Right cardiac atrium (tissue), 5 donors: Measurements from ENCODE around the gene PMEPA1. TPM values are rescaled to one million over a fixed set of nuclear protein-coding genes. Genes with fewer than 3 reads are reported as not detected.
"Not testable (repeated sequence)": the region's sequence is repeated elsewhere in the genome, so short reads cannot be mapped to it uniquely, and the experiment has no call there.

Experiments
- ATAC-seq, 2 donors: fragments of 200-7000 bp; cut with Tn5 transposase; one replicate each; pipeline versions ENCODE4 v1.8.0 to v1.9.1; 2020; ENCODE audit warnings: moderate library complexity in 2 of 2, mild to moderate bottlenecking in 1 of 2
- DNase-seq, 3 donors: peaks; one replicate each; pipeline ENCODE4 v3.0.0-alpha.2; 2020
- H3K27ac ChIP-seq: one replicate; pipeline ENCODE4 v1.5.1; 2013; ENCODE audit warnings: mild to moderate bottlenecking, low read length, control low read depth, moderate library complexity
- H3K27me3 ChIP-seq: one replicate; pipeline ENCODE4 v1.6.1; 2013; ENCODE audit not compliant: control insufficient read depth, insufficient read depth
- H3K4me1 ChIP-seq: one replicate; pipeline ENCODE4 v1.6.1; 2013; ENCODE audit warnings: low read length; ENCODE audit not compliant: control insufficient read depth, insufficient read depth
- H3K4me3 ChIP-seq: one replicate; pipeline ENCODE4 v1.5.1; 2013; ENCODE audit warnings: low read length, control low read depth
- H3K9me3 ChIP-seq: one replicate; pipeline ENCODE4 v1.6.1; 2013; ENCODE audit warnings: low read length; ENCODE audit not compliant: control insufficient read depth
- WGBS: extraction: QIAGEN DNeasy Blood & Tissue Kit; methylation state at CpG from one replicate; pipeline ENCODE4 v1.1.7; 2013; 5-methylcytosine and 5-hydroxymethylcytosine counted together
- intact Hi-C, 4 donors: fragments of 100-400 bp; cut with DNase I; formaldehyde crosslinking; loops; one replicate each; pipeline versions ENCODE4 v1.11.0 to v1.14.0; 2022 to 2023
- polyA plus RNA-seq: library from polyadenylated mRNA; stranded (reverse); fragments of 200-250 nt; gene quantifications from one replicate; pipeline ENCODE4 v1.2.3, GENCODE V29; 2013
- total RNA-seq, 4 donors: library from RNA; stranded (reverse); fragmentation: NEBNext Ultra II Directional; extraction: Animal tissue kit (Norgen Biotek cat#: 25700); gene quantifications; one replicate each; pipeline ENCODE4 v1.2.1, GENCODE V29; 2021
- donor health status: healthy with polysubstance abuse.
- donor health status: DM: no; HTN: yes; CAD: no.
- donor health status: DM: no; HTN: no; CAD: no.
- donor health status: DM: no; HTN: yes; CAD: no; lungs with severe emphysema.
- donor health status: DM: yes; HTN: yes; CAD: no.

PMEPA1 gene
- total and polyA plus RNA-seq, 5 donors: 17.3 to 82.0 (median 37.5) TPM

DNA sequence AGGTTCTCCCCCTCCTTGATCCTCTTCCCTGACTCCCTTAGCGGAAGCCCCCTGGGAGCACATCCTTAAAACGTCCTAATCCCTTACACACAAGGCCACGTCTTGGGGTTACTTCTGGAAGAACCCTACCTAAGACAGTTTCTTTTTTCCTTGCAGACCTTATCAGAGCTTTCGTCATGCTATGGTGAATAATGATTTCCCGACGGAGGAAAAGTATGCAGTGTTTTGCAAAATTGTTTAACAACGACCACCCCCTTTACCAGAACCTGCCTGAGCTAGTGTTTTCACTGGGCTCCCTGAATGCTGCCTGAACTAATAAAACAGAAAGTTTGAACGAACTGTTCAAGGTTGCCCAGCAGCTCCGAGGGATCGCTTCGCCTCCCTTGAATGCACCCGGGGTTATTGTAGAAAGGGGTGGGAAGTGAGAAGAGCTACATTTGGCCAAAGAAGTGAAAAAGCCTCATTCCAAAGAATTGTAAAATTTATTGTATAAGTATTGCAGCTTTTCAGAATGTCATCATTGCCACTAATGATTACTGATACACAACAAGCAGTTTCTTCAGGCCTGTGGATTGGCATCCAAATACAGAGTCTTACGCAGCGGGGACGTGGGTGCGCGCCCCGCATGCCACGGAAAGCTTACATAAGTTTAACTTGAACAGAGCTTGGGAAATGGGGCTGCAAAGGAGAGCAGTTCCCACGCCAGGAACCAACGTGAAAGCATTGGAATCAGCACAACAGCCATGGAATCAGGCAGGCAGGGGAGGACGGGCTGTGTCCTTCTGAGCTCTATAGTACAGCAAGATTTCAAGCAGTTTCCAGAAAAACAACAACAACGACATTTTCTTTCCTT, 61.7 kb downstream of the PMEPA1 start:
- H3K27me3 ChIP-seq: no peaks in the 10 kb centered on the region
- H3K4me1 ChIP-seq: no peaks in the 10 kb centered on the region
- peaks cover 2% of the 10 kb centered on the region for H3K9me3 ChIP-seq
- DNase-seq: peak in 1 of 3 donors; percentile 26
- H3K27ac ChIP-seq: no peak overlapping the region
- ATAC-seq: no peak
- WGBS: 82% methylated on average over 23 of the region's 23 CpGs
- no peak overlapping the region for H3K4me3 ChIP-seq
- intact Hi-C loops: no loop called here

DNA sequence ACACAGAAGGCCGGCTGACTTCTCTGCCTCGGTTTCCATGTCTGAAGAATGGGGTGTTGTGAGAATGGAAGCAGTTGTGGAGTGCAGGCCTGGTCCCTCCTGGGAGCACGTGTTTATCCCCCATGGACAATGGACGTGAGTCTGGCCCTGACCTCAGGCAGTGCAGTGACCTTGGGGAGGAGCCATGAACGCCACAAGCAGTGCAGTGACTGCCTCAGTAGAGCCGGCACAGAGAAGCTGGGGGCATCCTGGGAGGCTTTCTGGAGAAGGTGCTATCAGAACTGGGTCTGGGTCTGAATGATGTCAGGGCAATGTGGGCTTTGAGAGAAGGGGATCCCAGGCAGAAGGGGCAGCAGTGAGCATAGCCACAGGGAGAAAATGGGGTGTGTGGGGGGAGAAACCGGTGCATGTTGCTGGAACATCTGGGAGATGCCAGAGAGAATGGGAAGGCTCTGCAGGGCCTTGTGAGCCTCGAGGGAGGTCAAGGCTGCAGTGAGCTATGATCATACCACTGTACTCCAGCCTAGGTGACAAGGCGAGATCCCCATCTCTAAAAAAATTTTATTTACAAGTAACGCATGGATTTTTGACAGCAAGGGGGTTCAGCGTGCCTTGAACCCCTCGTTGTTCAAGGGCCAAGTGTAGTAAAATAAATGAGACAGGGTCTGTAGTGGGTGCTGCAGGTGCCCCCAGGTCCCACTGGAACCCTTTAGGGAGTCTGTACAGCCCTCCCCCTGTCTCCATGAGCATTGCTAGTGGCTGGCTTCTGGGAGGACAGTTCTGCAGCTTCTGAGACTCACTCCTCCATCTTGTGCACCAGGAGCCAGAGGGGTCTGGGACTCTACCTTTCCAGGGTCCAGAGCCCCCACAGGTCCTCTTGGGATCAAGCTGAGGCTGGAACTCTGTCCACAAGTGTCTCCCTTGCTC, 62.5 kb downstream of the PMEPA1 start:
- H3K4me1 ChIP-seq: no peaks in the 10 kb centered on the region
- H3K9me3 ChIP-seq: peaks cover 2% of the 10 kb centered on the region
- 79% methylated on average over 12 of the region's 12 CpGs for WGBS
- no peak overlapping the region for H3K27ac ChIP-seq
- intact Hi-C loops: no loop called here
- ATAC-seq (no peak), DNase-seq (peak in 2 of 3 donors; percentile 3 to 16)
- no peaks in the 10 kb centered on the region for H3K27me3 ChIP-seq
- H3K4me3 ChIP-seq: no peak overlapping the region

DNA sequence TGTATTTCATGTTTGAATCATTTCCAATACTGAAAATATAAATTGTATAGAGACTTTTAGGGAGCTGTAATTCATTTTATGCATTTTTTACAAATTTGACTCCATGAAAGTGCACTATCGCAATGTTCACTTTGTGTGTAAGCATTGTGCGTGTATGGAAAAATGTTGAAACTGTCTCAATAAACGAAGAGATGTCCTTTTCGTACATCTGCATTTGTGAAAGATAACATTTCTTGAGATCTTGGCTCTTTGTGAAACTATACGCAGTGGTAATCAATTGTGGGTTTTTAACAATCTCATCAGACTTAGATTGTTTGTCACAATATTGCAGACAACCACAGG, 70.9 kb downstream of the PMEPA1 start:
- Histone ChIP-seq H3K4me1 (no peaks in the 10 kb centered on the region), H3K4me3 (no peak overlapping the region), H3K27ac (no peak overlapping the region), H3K9me3 (peaks cover 2% of the 10 kb centered on the region), H3K27me3 (no peaks in the 10 kb centered on the region)
- ATAC-seq (no peak), DNase-seq (no peak)
- intact Hi-C loops: no loop called here
- 88% methylated on average over 5 of the region's 5 CpGs for WGBS

DNA sequence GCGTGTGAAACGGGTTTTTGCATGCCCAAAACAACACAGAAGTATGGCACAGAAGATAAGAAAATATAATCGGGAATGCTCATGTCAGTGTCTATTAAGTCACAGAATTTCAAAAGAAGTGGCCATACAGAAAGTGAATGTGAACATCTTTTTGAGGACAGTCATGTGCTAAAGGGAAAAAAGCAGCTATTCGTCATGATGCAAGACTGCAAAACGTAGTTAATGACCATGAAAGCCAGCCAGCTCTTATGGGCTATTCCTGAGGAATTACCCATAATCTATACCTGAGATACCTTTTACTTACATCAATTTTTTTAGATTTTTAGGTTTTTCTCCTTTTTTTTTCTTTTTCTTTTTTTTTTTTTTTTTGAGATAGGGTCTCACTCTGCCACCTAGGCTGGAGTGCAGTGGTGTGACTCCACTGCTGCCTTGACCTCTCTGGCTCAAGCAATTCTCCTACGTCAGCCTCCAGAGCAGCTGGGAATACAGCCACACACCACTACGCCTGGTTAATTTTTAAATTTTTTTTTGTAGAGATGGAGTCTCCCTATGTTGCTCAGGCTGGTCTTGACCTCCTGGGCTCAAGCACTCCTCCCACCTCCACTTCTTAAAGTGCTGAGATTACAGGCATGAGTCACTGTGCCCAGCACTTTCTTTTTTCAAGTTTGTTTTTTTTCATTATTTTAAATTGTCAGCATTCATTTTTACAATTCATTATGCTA, 71.5 kb downstream of the PMEPA1 start:
- ATAC-seq: no peak
- 74% methylated on average over 7 of the region's 7 CpGs for WGBS
- Histone ChIP-seq H3K4me1 (no peaks in the 10 kb centered on the region), H3K27ac (no peak overlapping the region), H3K27me3 (no peaks in the 10 kb centered on the region), H3K4me3 (no peak overlapping the region), H3K9me3 (peaks cover under 1% of the 10 kb centered on the region)
- intact Hi-C loops: no loop called here
- DNase-seq: peak in 1 of 3 donors; percentile 5

DNA sequence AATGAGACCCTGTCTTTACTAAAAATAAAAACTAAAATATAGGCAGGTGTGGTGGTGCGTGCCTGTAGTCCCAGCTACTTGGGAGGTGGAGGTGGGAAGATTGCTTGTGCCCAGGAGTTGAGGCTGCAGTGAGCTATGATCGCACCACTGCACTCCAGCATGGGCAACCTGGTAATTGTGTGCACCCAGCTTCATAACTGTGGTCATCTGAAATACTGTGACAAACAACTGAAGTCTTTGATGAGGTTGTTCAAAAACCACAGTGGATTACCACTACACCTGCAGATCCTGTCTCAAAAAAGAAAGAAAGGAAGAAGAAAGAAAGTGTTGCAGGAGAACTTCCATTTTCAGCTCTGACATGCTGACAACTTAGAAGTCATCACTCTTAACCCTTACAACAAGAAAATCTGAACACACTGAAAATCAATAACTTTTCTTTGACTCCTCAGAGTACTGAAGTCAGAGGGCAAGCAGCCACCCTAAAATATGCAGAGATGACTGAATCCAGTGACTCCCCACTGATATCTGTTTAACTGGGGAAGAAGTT, 75.8 kb downstream of the PMEPA1 start:
- H3K27ac ChIP-seq: no peak overlapping the region
- H3K4me3 ChIP-seq: no peak overlapping the region
- H3K9me3 ChIP-seq: no peaks in the 10 kb centered on the region
- WGBS: 91% methylated on average over 2 of the region's 2 CpGs
- intact Hi-C loops: no loop called here
- no peaks in the 10 kb centered on the region for H3K27me3 ChIP-seq
- no peaks in the 10 kb centered on the region for H3K4me1 ChIP-seq
- DNase-seq: no peak
- ATAC-seq: no peak

DNA sequence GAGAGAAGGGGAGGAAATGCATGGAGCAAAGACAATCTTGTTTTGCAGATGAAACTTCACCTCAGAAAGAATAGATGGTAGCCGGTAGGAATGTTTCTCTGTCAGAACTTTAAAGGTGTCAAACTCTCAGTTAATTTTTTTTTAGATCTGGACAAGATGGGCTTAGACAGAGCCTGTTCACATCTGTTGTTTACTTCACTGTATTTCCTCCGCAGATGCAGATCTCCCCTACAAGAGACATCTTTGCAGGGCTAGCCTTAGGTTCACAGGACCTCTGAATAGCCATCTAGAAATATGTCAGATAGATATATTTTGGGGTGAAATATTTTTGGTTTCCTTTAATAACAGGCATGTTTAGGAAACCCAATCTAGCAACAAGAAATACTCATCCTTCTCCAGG, 77.5 kb downstream of the PMEPA1 start:
- no peaks in the 10 kb centered on the region for H3K9me3 ChIP-seq
- H3K4me1 ChIP-seq: peaks cover 4% of the 10 kb centered on the region
- intact Hi-C loops: no loop called here
- no peaks in the 10 kb centered on the region for H3K27me3 ChIP-seq
- ATAC-seq: no peak
- no peak overlapping the region for H3K4me3 ChIP-seq
- no peak overlapping the region for H3K27ac ChIP-seq
- no peak for DNase-seq
- WGBS: 76% methylated on average over 2 of the region's 2 CpGs

DNA sequence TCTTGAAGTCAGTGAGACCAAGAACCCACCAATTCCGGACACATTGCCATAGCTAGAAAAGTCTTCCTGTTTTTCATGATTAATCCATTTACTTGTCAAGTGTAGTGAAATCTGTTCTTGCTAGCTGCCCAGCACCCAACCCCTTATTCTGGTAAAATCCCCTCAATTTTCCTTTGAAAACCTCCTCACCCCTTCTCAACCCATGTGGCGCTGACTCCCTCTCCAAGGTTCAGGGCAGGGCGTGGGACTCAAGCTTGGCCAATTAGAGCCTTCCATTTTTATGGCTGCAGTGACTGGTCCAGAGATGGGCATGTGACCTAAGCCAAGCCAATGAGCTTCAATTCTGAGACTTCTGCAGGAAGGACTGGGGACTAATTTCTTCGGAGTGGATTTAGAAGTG, 79.8 kb downstream of the PMEPA1 start:
- 78% methylated on average over 4 of the region's 4 CpGs for WGBS
- no peaks in the 10 kb centered on the region for H3K9me3 ChIP-seq
- DNase-seq (no peak), ATAC-seq (peak in 1 of 2 donors; percentile 41)
- no peak overlapping the region for H3K27ac ChIP-seq
- H3K4me3 ChIP-seq: no peak overlapping the region
- H3K27me3 ChIP-seq: no peaks in the 10 kb centered on the region
- intact Hi-C loops: no loop called here
- peaks cover 5% of the 10 kb centered on the region for H3K4me1 ChIP-seq

DNA sequence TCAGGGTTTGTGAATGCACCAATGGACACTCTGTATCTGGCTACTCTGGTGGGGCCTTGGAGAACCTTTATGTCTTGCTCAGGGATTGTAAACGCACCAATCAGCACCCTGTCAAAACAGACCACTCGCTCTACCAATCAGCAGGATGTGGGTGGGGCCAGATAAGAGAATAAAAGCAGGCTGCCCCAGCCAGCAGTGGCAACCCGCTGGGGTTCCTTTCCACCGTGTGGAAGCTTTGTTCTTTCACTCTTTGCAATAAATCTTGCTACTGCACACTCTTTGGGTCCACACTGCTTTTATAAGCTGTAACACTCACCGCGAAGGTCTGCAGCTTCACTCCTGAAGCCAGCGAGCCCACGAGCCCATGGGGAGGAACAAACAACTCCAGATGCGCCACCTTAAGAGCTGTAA, 80.3 kb downstream of the PMEPA1 start:
- DNase-seq, ATAC-seq, H3K4me1 ChIP-seq, intact Hi-C loops, H3K27me3 ChIP-seq, H3K9me3 ChIP-seq, H3K4me3 ChIP-seq, H3K27ac ChIP-seq: not testable (repeated sequence)
- 75% methylated on average over 9 of the region's 9 CpGs for WGBS

DNA sequence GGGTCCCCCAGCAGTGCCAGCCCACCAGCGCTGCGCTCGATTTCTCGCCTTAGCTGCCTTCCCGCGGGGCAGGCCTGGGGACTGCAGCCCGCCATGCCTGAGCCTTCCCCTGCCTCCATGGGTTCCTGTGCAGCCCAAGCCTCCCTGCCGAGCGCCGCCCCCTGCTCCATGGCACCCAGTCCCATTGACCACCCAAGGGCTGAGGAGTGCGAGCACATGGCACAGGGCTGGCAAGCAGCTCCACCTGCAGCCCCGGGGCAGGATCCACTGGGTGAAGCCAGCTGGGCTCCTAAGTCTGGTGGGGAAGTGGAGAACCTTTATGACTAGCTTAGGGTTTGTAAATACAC, 80.9 kb downstream of the PMEPA1 start:
- peak in 1 of 3 donors; percentile 48 for DNase-seq
- WGBS: 91% methylated on average over 12 of the region's 12 CpGs
- ATAC-seq, H3K27ac ChIP-seq, H3K9me3 ChIP-seq, H3K27me3 ChIP-seq, H3K4me1 ChIP-seq, H3K4me3 ChIP-seq, intact Hi-C loops: not testable (repeated sequence)

DNA sequence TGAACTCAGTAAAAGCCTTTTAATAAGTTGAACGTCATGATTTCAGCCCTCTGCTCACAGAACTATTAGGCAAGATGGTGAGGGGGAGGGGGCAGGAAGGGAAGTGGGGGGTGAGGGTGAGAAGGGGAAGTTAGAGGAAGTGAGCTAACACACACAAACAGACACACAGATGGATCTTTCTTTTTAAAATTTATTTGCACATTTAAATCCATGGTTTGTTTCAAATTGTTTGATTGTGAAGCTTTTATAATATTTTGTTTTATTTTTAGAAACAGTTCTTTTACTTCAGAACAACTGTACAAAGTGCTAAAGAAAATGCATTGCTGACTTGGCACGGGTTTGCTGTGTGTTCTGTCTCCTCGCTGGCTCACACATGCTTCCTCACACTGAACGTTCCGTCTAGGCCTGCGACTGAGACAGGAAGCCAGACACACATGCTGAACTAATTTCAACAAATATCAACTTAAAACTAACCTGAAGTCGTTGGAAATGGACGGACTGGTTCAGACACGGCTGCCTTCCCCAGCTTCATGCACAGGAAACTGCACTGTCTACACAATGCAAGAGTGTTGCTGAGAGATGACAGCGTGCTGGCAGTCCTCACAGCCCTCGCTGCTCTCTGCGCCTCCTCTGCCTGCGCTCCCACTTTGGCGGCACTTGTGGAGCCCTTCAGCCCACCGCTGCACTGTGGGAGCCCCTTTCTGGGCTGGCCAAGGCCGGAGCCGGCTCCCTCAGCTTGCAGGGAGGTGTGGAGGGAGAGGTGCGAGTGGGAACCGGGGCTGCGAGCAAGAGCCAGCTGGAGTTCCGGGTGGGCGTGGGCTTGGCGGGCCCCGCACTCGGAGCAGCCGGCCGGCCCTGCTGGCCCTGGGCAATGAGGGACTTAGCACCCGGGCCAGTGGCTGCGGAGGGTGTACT, 81.5 kb downstream of the PMEPA1 start:
- intact Hi-C loops: no loop called here
- WGBS: 35% methylated on average over 27 of the region's 29 CpGs
- Histone ChIP-seq H3K4me1 (peaks cover 5% of the 10 kb centered on the region), H3K27me3 (no peaks in the 10 kb centered on the region), H3K4me3 (no peak overlapping the region), H3K27ac (peak overlapping the region; percentile 38), H3K9me3 (no peaks in the 10 kb centered on the region)
- DNase-seq: peak in 2 of 3 donors; percentile 63 to 79
- peak; percentile 89 to 93 for ATAC-seq
